SK-N-SH (cell line): ENCODE measurements around the gene PUSL1. TPM values are rescaled to one million over a fixed set of nuclear protein-coding genes. Genes with fewer than 3 reads are reported as not detected.

ENCODE experiments used
- CTCF ChIA-PET: fragments of 300-600, 350-600 bp; formaldehyde crosslinking; extraction: SDS; loops from one replicate; lab custom pipeline; 2021; lab: Yijun Ruan, JAX
- POLR2A ChIA-PET: fragments of 350-600 bp; sonication (Branson Sonifier 250); formaldehyde crosslinking; extraction: SDS; loops from one replicate; lab custom pipeline; 2020; ENCODE audit warnings: antibody characterized with exemption, inconsistent platforms; lab: Yijun Ruan, JAX
- DNase-seq: peaks from one replicate; pipeline ENCODE4 v3.0.0; 2012
- H2AFZ ChIP-seq: fragments of 200-600 bp; sonication (generic); 2 replicates; pipeline ENCODE4 v1.8.1; 2016; ENCODE audit warnings: antibody characterized with exemption, mild to moderate bottlenecking, low read depth
- H3F3A ChIP-seq: fragments of 200-600 bp; sonication (generic); replicated peaks from 2 replicates; pipeline ENCODE3; 2016; ENCODE audit warnings: antibody characterized with exemption, mild to moderate bottlenecking; ENCODE audit not compliant: insufficient read depth
- H3K27ac ChIP-seq, 2 experiments: fragments of 200-500 bp in 1 of 2; fragments of 200-600 bp in 1 of 2; sonication (Bioruptor generic) in 1 of 2; sonication (generic), shearing (Covaris generic) in 1 of 2; 2 replicates each; pipeline versions ENCODE4 v1.5.1 to v1.6.1; 2014 to 2016; ENCODE audit warnings: low read depth in 2 of 2, inconsistent platforms in 1 of 2, low read length in 1 of 2, mild to moderate bottlenecking in 1 of 2, mixed read lengths in 1 of 2
- H3K27me3 ChIP-seq: fragments of 200-600 bp; sonication (generic), shearing (Covaris generic); 2 replicates; pipeline ENCODE4 v1.6.1; 2016; ENCODE audit warnings: mixed run types; ENCODE audit not compliant: insufficient read depth
- H3K36me3 ChIP-seq, 2 experiments: fragments of 200-500 bp in 1 of 2; fragments of 200-600 bp in 1 of 2; sonication (Bioruptor generic) in 1 of 2; sonication (generic) in 1 of 2; replicated peaks in 1 of 2; 2 replicates each; pipeline versions ENCODE3 to v1.5.1; 2014 to 2016; ENCODE audit warnings: low read length in 1 of 2, mild to moderate bottlenecking in 1 of 2; ENCODE audit not compliant: insufficient read depth in 2 of 2, control insufficient read depth in 1 of 2
- H3K4me1 ChIP-seq, 2 experiments: fragments of 200-500 bp in 1 of 2; fragments of 200-600 bp in 1 of 2; sonication (Bioruptor generic) in 1 of 2; sonication (generic), shearing (Covaris generic) in 1 of 2; 2 replicates each; pipeline versions ENCODE4 v1.5.1 to v1.6.1; 2014 to 2016; ENCODE audit warnings: low read depth in 1 of 2, low read length in 1 of 2, mixed run types in 1 of 2; ENCODE audit not compliant: insufficient read depth in 2 of 2, control insufficient read depth in 1 of 2
- H3K4me2 ChIP-seq: fragments of 200-600 bp; sonication (generic), shearing (Covaris generic); 2 replicates; pipeline ENCODE4 v1.6.1; 2017; ENCODE audit warnings: mixed run types
- H3K4me3 ChIP-seq, 2 experiments: fragments of 200-500 bp in 1 of 2; fragments of 200-600 bp in 1 of 2; sonication (Bioruptor generic) in 1 of 2; sonication (generic), shearing (Covaris generic) in 1 of 2; 2 replicates each; pipeline versions ENCODE4 v1.5.1 to v1.8.1; 2014 to 2016; ENCODE audit warnings: low read depth in 2 of 2, inconsistent platforms in 1 of 2, low read length in 1 of 2, mild to moderate bottlenecking in 1 of 2, mixed read lengths in 1 of 2, moderate library complexity in 1 of 2
- H3K79me2 ChIP-seq: fragments of 200-600 bp; sonication (generic); 2 replicates; pipeline ENCODE4 v1.8.1; 2017; ENCODE audit warnings: mild to moderate bottlenecking; ENCODE audit not compliant: insufficient read depth
- H3K9ac ChIP-seq: fragments of 200-600 bp; sonication (generic); 2 replicates; pipeline ENCODE4 v1.6.1; 2017; ENCODE audit warnings: mixed run types
- H3K9me2 ChIP-seq: fragments of 200-600 bp; sonication (generic); 2 replicates; pipeline ENCODE4 v1.6.1; 2017; ENCODE audit warnings: mixed run types
- H3K9me3 ChIP-seq: fragments of 200-600 bp; sonication (generic); 2 replicates; pipeline ENCODE4 v1.6.1; 2017; ENCODE audit warnings: mixed run types, mild to moderate bottlenecking, moderate library complexity
- H4K20me1 ChIP-seq: fragments of 200-600 bp; sonication (generic); 2 replicates; pipeline ENCODE4 v1.6.1; 2017; ENCODE audit warnings: mild to moderate bottlenecking, mixed run types; ENCODE audit not compliant: insufficient read depth
- CHD2 ChIP-seq: fragments of 150-350 bp; IDR thresholded peaks from 2 replicates; pipeline ENCODE4 v1.6.1; 2018; ENCODE audit warnings: low read length; ENCODE audit not compliant: partially characterized antibody
- ELF1 ChIP-seq: IDR thresholded peaks from 2 replicates; pipeline ENCODE4 v1.4.0; 2012
- EP300 ChIP-seq, 2 experiments: IDR thresholded peaks; 2 replicates each; pipeline versions ENCODE4 v1.4.0 to v1.6.1; 2012; ENCODE audit warnings: borderline replicate concordance in 1 of 2, low read depth in 1 of 2, low read length in 1 of 2
- EZH2phosphoT487 ChIP-seq: fragments of 200-600 bp; sonication (generic); IDR thresholded peaks from 2 replicates; pipeline ENCODE4 v1.6.1; 2017; ENCODE audit warnings: low read depth, mixed run types, mild to moderate bottlenecking, antibody characterized with exemption, moderate library complexity, borderline replicate concordance
- FOXJ3 ChIP-seq: sonication (generic); formaldehyde crosslinking; IDR thresholded peaks from 2 replicates; pipeline ENCODE4 v1.5.1; 2020; ENCODE audit warnings: mild to moderate bottlenecking, missing genetic modification reagents
- GABPA ChIP-seq: IDR thresholded peaks from 2 replicates; pipeline ENCODE4 v1.4.0; 2012; ENCODE audit warnings: low read depth, mild to moderate bottlenecking
- GATA2 ChIP-seq: sonication (generic); formaldehyde crosslinking; IDR thresholded peaks from 2 replicates; pipeline ENCODE4 v1.5.0; 2020; ENCODE audit warnings: mild to moderate bottlenecking, missing genetic modification reagents
- JUND ChIP-seq: IDR thresholded peaks from 2 replicates; pipeline ENCODE4 v1.4.0; 2012
- MXI1 ChIP-seq: IDR thresholded peaks from 2 replicates; pipeline ENCODE4 v1.6.1; 2012; ENCODE audit warnings: mild to moderate bottlenecking, low read depth, low read length, improper control_type of control experiment
- NRF1 ChIP-seq: IDR thresholded peaks from 2 replicates; pipeline ENCODE4 v1.6.1; 2012; ENCODE audit warnings: low read depth, mild to moderate bottlenecking, low read length
- RXRA ChIP-seq: IDR thresholded peaks from 2 replicates; pipeline ENCODE4 v1.4.0; 2012; ENCODE audit warnings: low read depth, mild to moderate bottlenecking, borderline replicate concordance
- SMC3 ChIP-seq: IDR thresholded peaks from 2 replicates; pipeline ENCODE4 v1.6.1; 2012; ENCODE audit warnings: low read depth, low read length, improper control_type of control experiment
- YY1 ChIP-seq: IDR thresholded peaks from 2 replicates; pipeline ENCODE4 v1.4.0; 2012; ENCODE audit warnings: low read depth, mild to moderate bottlenecking
- WGBS: methylation state at CpG from one replicate; pipeline ENCODE4 v1.1.6; 2017; ENCODE audit warnings: low lambda C conversion rate; 5-methylcytosine and 5-hydroxymethylcytosine counted together
- polyA plus RNA-seq, 3 experiments: library from polyadenylated mRNA; depleted of rRNA; stranded (reverse); fragments of >200 nt; gene quantifications; 2 replicates each; pipeline ENCODE4 v1.2.3, GENCODE V29; 2012
- TF ChIP-seq, protein P1 (sequence below): IDR thresholded peaks from 2 replicates; pipeline ENCODE4; 2012
- TF ChIP-seq, protein P2 (sequence below): IDR thresholded peaks from 2 replicates; pipeline ENCODE4 v1.6.1; 2012; ENCODE audit warnings: mild to moderate bottlenecking, low read depth, low read length, moderate library complexity

PUSL1 gene
- polyA plus RNA-seq, 1 of the 3 experiments (the other 2 are of a cell fraction): 19.0 TPM

DNA sequence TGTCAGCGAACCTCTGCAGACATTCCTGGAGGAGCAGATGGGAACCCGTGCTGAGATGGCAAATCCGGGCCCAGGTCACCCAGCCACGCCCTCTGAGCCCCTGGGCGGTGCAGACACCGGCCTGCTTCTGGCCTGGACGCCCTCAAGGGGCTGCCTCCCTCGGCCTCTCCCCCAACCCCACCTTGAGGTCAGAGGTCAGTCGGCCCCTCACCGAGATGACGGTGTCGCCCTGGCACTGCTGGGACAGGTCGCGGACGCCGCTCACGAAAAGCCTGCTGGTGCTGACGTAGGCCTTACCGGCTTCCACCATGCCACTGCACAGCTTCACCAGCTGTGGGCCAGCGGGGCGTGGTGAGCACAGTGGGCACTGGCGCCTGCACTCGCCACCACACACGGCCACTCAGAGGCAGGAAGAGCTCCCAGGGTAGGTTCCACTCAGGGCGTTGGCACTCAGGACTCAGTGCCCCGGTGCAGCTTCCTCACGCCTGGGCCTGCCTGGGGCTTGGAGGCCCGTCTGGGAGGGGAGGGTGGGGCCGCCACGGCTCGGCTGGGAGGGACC lies 5.4 kb upstream of the PUSL1 start (continued):
- TF ChIP-seq, protein P1, sequence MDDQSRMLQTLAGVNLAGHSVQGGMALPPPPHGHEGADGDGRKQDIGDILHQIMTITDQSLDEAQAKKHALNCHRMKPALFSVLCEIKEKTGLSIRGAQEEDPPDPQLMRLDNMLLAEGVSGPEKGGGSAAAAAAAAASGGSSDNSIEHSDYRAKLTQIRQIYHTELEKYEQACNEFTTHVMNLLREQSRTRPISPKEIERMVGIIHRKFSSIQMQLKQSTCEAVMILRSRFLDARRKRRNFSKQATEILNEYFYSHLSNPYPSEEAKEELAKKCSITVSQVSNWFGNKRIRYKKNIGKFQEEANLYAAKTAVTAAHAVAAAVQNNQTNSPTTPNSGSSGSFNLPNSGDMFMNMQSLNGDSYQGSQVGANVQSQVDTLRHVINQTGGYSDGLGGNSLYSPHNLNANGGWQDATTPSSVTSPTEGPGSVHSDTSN: no peak
- no peak for TF ChIP-seq GATA2 (CRISPR knock-in tag)
- TF ChIP-seq YY1: no peak

DNA sequence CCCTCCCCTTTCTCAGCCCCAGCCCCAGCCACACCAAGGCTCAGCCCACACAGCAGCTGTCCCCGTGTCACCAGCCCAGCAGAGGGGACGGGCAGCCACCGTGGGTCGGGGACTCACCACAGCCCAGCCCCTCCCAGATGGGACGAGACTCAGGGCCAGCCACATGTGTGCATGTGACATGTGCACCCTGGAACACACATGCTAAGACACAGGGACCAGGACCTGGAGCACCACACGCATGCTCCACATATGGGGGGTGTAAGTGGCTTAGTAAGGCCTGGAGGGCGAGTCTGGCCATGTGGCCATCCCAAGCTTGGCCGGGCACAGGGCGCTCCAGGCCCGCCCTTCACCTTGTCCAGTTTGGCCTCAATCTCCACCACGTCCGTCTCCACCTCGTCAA lies 4.7 kb upstream of the PUSL1 start:
- POLR2A ChIA-PET: interaction anchor here (0.6 kb wide), 1 partner anchor 186 kb away, joined by 4 read pairs; no protein-coding TSS in a partner anchor
- Histone ChIP-seq H3K79me2 (peaks cover 32% of the 10 kb centered on the region), H3K9ac (no peak overlapping the region), H3K4me1 (peaks cover 13 to 42% of the 10 kb centered on the region in 2 experiments; a peak in 2 of 4 replicates), H3K27me3 (no peaks in the 10 kb centered on the region), H3K4me2 (no peak overlapping the region), H3K4me3 (peak overlapping the region in 1 of 2 experiments; percentile 9; a peak in 1 of 4 replicates), H4K20me1 (peaks cover 11% of the 10 kb centered on the region; the same call in 1 of the 2 replicates), H3F3A (no peaks in the 10 kb centered on the region), H3K9me3 (no peaks in the 10 kb centered on the region), H2AFZ (no peak overlapping the region), H3K27ac (peak overlapping the region in 1 of 2 experiments; percentile 97; a peak in 2 of 4 replicates), H3K9me2 (no peaks in the 10 kb centered on the region), H3K36me3 (peaks cover 0 to 3% of the 10 kb centered on the region in 2 experiments)
- WGBS: 88% methylated on average over 1 of the region's 13 CpGs
- CTCF ChIA-PET: interaction anchor here (1.1 to 3.7 kb wide), 4 partner anchors 9 to 183 kb away, joined by 3 to 44 read pairs (median 4); no protein-coding TSS in a partner anchor
- TF ChIP-seq RXRA: no peak
- peak; percentile 87; the same call in 1 of the 2 replicates for TF ChIP-seq MXI1
- peak; percentile 35; the same call in 1 of the 2 replicates for TF ChIP-seq NRF1
- DNase-seq: peak; percentile 77

DNA sequence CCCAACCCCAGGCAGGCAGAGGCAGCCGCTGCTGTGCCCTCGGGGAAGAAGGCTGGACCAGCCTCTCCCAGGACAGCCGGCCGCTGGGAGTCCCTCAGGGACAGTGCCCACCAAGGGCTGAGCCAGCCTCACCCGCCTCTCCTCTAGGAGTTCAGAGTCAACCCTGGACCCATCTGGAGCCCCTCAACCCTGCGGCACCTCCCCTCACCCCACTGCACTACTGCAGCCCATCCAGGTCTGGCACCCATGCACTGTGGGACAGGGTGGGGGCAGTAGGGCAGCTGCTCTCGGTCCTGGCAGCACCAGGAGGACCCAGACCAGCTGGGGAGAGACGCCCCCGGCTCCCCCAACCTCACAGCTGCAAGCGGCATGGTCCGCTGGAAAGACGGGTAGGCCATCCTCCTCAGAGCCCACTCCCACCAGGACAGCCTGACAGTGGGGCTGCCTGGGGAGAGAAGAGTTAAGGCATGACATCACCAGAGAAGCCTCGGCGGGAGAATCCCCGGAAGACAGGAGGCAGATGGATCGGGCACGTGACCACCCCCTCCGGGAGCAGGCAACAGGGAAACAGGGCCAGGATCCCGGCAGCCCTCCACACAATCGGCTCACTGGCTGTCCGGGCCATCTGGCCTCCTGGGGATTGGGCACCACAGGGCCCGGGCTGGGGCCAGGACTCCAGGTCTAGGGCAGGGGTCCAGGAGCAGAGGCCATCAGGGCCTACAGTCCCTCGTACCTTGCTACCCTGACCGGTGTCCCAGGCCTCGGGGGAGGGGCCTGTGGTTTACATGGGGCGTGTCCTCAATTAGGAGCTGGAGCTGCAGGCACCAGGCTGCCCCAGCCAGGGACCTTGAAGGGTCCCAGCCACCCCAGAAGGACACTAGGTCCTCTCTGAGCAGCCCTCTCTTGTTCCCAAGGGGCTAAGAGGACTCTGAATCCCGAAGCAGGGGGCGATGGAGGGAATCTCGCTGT lies 3.8 kb upstream of the PUSL1 start:
- CTCF ChIA-PET: interaction anchor here (0.5 to 3.7 kb wide), 10 partner anchors 13 to 302 kb away, joined by 3 to 44 read pairs (median 3); no protein-coding TSS in a partner anchor
- Histone ChIP-seq H3K79me2 (peaks cover 32% of the 10 kb centered on the region), H3K9me2 (no peaks in the 10 kb centered on the region), H3K9me3 (no peaks in the 10 kb centered on the region), H2AFZ (peak overlapping the region; percentile 63; the same call in 1 of the 2 replicates), H3K27me3 (no peaks in the 10 kb centered on the region), H4K20me1 (peaks cover 11% of the 10 kb centered on the region; the same call in 1 of the 2 replicates), H3K4me1 (peaks cover 13 to 48% of the 10 kb centered on the region in 2 experiments; a peak in 2 of 4 replicates), H3K4me2 (peak overlapping the region; percentile 95), H3F3A (no peaks in the 10 kb centered on the region), H3K36me3 (peaks cover 0 to 3% of the 10 kb centered on the region in 2 experiments), H3K9ac (peak overlapping the region; percentile 56; the same call in 1 of the 2 replicates), H3K4me3 (peak overlapping the region; percentile 36 to 46; a peak in 3 of 4 replicates), H3K27ac (peak overlapping the region; percentile 68 to 97)
- DNase-seq: peak; percentile 91
- 15% methylated on average over 11 of the region's 29 CpGs for WGBS
- POLR2A ChIA-PET: interaction anchor here (0.6 to 1.5 kb wide), 2 partner anchors 13 to 70 kb away, joined by 3 to 4 read pairs; partner anchors contain the start of gene AURKAIP1
- no peak for TF ChIP-seq GATA2 (CRISPR knock-in tag)
- no peak for TF ChIP-seq JUND
- no peak for TF ChIP-seq EZH2phosphoT487
- TF ChIP-seq EP300 (IDR thresholded peaks at IDR 0.05; ENCODE audit: borderline replicate concordance in 1 of 2, low read depth in 1 of 2, low read length in 1 of 2): peak in 1 of 2 experiments; percentile 54; a peak in 1 of 4 replicates
- 0 out of 2 replicates have a peak, but pooled peaks have one; percentile 47 for TF ChIP-seq FOXJ3 (CRISPR knock-in tag)
- TF ChIP-seq MXI1: peak; percentile 92
- TF ChIP-seq CHD2: peak; percentile 30
- TF ChIP-seq SMC3: no peak
- TF ChIP-seq, protein P2, sequence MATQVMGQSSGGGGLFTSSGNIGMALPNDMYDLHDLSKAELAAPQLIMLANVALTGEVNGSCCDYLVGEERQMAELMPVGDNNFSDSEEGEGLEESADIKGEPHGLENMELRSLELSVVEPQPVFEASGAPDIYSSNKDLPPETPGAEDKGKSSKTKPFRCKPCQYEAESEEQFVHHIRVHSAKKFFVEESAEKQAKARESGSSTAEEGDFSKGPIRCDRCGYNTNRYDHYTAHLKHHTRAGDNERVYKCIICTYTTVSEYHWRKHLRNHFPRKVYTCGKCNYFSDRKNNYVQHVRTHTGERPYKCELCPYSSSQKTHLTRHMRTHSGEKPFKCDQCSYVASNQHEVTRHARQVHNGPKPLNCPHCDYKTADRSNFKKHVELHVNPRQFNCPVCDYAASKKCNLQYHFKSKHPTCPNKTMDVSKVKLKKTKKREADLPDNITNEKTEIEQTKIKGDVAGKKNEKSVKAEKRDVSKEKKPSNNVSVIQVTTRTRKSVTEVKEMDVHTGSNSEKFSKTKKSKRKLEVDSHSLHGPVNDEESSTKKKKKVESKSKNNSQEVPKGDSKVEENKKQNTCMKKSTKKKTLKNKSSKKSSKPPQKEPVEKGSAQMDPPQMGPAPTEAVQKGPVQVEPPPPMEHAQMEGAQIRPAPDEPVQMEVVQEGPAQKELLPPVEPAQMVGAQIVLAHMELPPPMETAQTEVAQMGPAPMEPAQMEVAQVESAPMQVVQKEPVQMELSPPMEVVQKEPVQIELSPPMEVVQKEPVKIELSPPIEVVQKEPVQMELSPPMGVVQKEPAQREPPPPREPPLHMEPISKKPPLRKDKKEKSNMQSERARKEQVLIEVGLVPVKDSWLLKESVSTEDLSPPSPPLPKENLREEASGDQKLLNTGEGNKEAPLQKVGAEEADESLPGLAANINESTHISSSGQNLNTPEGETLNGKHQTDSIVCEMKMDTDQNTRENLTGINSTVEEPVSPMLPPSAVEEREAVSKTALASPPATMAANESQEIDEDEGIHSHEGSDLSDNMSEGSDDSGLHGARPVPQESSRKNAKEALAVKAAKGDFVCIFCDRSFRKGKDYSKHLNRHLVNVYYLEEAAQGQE: no peak
- TF ChIP-seq GABPA: peak; percentile 39; the same call in 1 of the 2 replicates
- peak; percentile 69 for TF ChIP-seq ELF1
